ENCODE results near the gene ALG1. TPM values are rescaled to one million over a fixed set of nuclear protein-coding genes. Genes with fewer than 3 reads are reported as not detected.

The ALG1 gene
- total and polyA plus RNA-seq, 2 of the 13 experiments (the other 11 are each of a cell fraction or from before 2014, with no cell fraction given), result 43.3 to 75.6 TPM

DNA sequence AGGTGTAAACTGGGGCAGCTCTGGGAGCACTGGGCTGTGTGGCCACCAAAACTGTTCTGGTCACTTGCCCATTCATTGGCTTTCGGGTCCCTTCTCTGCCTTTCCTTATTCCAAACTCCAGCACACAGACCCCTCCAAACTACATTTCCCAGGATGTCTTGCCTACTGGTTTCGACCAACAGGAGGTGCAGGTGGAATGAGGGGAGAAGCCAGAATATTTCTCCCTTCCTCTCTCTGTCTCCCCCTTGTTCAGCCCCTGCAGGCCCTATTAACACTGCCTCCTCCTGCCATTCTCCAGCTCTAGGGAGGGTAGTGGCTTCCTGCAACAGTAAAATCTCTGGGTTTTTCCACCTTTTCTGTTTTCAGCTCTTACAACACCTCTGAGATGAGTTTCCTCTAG lies 24.7 kb upstream of the ALG1 start:
- no peaks in the 10 kb centered on the region for H3K9me3 ChIP-seq (ENCODE audit: low read length)
- H3K9ac ChIP-seq (ENCODE audit: insufficient read depth, low read depth, low read length), result no peak overlapping the region
- in situ Hi-C loops (cut with HindIII; ENCODE audit: extremely low pct_ligation_motif_present, low pct_unique_long_range_greater_than_20kb), result no loop called here
- no peak overlapping the region for H2AFZ ChIP-seq (ENCODE audit: low read length)
- no peaks in the 10 kb centered on the region for H3K36me3 ChIP-seq (replicated peaks in 1 of 2; ENCODE audit: control insufficient read depth in 1 of 2, insufficient read depth in 2 of 2, low read length in 2 of 2)
- no TSS peak for BruUV-seq (replicated peaks)
- no peak for ATAC-seq
- no peak overlapping the region for H3K4me2 ChIP-seq (ENCODE audit: low read depth, low read length)
- no peaks in the 10 kb centered on the region for H4K20me1 ChIP-seq (ENCODE audit: insufficient read depth, low read length)
- ChIA-PET CTCF (ENCODE audit: low intra/inter-chr PET ratio, low total read pairs) (interaction anchor here (0.6 kb wide), 1 partner anchor 65 kb away, joined by 3 read pairs; no protein-coding TSS in a partner anchor), POLR2A (interaction anchor here (1.6 kb wide), 1 partner anchor 13 kb away, joined by 4 read pairs; the partner anchor contains the start of gene NAGPA)
- peaks cover 34% of the 10 kb centered on the region for H3K4me1 ChIP-seq (ENCODE audit: insufficient read depth, low read length)
- H3K4me3 ChIP-seq (replicated peaks in 1 of 3; ENCODE audit: insufficient read depth in 1 of 3, low read depth in 2 of 3, low read length in 3 of 3), result no peak overlapping the region
- H3K79me2 ChIP-seq (ENCODE audit: insufficient read depth, low read length), result no peaks in the 10 kb centered on the region
- WGBS (ENCODE audit: low lambda C conversion rate), result 17% methylated on average over 2 of the region's 2 CpGs
- no peak overlapping the region for H3K27ac ChIP-seq (ENCODE audit: extremely low read length, insufficient read depth, low read length)
- H3K27me3 ChIP-seq (ENCODE audit: control insufficient read depth in 1 of 2, insufficient read depth in 2 of 2, low read length in 2 of 2), result peaks cover 0 to 5% of the 10 kb centered on the region in 2 experiments; a peak in 1 of 5 replicates
- intact Hi-C loops (cut with micrococcal nuclease; ENCODE audit: unreplicated experiment), result no loop called here
- no peak for FAIRE-seq
- DNase-seq (ENCODE audit: low spot score), result no peak
- TF ChIP-seq SRSF4 (IDR thresholded peaks at IDR 0.05; ENCODE audit: low read depth, low read length, poor library complexity, severe bottlenecking) (no peak), ZNF614 (CRISPR knock-in tag; IDR thresholded peaks at IDR 0.05; ENCODE audit: borderline replicate concordance) (no peak), HOXA7 (CRISPR knock-in tag; IDR thresholded peaks at IDR 0.05) (no peak), ZNF143 (CRISPR knock-in tag; IDR thresholded peaks at IDR 0.05) (peak; percentile 62), ZNF781 (CRISPR knock-in tag; IDR thresholded peaks at IDR 0.05; ENCODE audit: borderline replicate concordance, not compliant biosample characterization) (no peak), ZNF224 (CRISPR knock-in tag; IDR thresholded peaks at IDR 0.05) (no peak), ASH2L (IDR thresholded peaks at IDR 0.05; ENCODE audit: insufficient read length, low read depth, low read length) (no peak), HNRNPH1 (optimal IDR thresholded peaks at IDR 0.05; ENCODE audit: low read depth, low read length) (no peak), GZF1 (CRISPR knock-in tag; IDR thresholded peaks at IDR 0.05) (no peak), ZMYM2 (CRISPR knock-in tag; IDR thresholded peaks at IDR 0.05) (no peak), ZNF335 (CRISPR knock-in tag; IDR thresholded peaks at IDR 0.05) (no peak), NFE2L2 (IDR thresholded peaks at IDR 0.05; ENCODE audit: low read length) (no peak), ZNF670 (CRISPR knock-in tag; IDR thresholded peaks at IDR 0.05; ENCODE audit: borderline replicate concordance) (no peak), ZNF747 (CRISPR knock-in tag; IDR thresholded peaks at IDR 0.05; ENCODE audit: borderline replicate concordance) (no peak), ZNF225 (CRISPR knock-in tag; IDR thresholded peaks at IDR 0.05) (no peak), ZNF207 (IDR thresholded peaks at IDR 0.05; ENCODE audit: borderline replicate concordance) (no peak)
- TF ChIP-seq, protein P1, sequence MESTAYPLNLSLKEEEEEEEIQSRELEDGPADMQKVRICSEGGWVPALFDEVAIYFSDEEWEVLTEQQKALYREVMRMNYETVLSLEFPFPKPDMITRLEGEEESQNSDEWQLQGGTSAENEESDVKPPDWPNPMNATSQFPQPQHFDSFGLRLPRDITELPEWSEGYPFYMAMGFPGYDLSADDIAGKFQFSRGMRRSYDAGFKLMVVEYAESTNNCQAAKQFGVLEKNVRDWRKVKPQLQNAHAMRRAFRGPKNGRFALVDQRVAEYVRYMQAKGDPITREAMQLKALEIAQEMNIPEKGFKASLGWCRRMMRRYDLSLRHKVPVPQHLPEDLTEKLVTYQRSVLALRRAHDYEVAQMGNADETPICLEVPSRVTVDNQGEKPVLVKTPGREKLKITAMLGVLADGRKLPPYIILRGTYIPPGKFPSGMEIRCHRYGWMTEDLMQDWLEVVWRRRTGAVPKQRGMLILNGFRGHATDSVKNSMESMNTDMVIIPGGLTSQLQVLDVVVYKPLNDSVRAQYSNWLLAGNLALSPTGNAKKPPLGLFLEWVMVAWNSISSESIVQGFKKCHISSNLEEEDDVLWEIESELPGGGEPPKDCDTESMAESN (CRISPR knock-in tag; conservative IDR thresholded peaks at IDR 0.05), result no peak
- TF ChIP-seq, protein P2, sequence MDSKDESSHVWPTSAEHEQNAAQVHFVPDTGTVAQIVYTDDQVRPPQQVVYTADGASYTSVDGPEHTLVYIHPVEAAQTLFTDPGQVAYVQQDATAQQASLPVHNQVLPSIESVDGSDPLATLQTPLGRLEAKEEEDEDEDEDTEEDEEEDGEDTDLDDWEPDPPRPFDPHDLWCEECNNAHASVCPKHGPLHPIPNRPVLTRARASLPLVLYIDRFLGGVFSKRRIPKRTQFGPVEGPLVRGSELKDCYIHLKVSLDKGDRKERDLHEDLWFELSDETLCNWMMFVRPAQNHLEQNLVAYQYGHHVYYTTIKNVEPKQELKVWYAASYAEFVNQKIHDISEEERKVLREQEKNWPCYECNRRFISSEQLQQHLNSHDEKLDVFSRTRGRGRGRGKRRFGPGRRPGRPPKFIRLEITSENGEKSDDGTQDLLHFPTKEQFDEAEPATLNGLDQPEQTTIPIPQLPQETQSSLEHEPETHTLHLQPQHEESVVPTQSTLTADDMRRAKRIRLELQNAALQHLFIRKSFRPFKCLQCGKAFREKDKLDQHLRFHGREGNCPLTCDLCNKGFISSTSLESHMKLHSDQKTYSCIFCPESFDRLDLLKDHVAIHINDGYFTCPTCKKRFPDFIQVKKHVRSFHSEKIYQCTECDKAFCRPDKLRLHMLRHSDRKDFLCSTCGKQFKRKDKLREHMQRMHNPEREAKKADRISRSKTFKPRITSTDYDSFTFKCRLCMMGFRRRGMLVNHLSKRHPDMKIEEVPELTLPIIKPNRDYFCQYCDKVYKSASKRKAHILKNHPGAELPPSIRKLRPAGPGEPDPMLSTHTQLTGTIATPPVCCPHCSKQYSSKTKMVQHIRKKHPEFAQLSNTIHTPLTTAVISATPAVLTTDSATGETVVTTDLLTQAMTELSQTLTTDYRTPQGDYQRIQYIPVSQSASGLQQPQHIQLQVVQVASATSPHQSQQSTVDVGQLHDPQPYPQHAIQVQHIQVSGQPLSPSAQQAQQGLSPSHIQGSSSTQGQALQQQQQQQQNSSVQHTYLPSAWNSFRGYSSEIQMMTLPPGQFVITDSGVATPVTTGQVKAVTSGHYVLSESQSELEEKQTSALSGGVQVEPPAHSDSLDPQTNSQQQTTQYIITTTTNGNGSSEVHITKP (CRISPR knock-in tag; IDR thresholded peaks at IDR 0.05; ENCODE audit: low read depth), result peak; percentile 81; the same call in 1 of the 2 replicates
